Measurements from ENCODE around the gene GRAMD4. TPM values are rescaled to one million over a fixed set of nuclear protein-coding genes. Genes with fewer than 3 reads are reported as not detected.
"Not testable (repeated sequence)": the region's sequence is repeated elsewhere in the genome, so short reads cannot be mapped to it uniquely, and the experiment has no call there.

Gene GRAMD4
- total RNA-seq, 1 donor from 2014 or later = 51.5 TPM

DNA sequence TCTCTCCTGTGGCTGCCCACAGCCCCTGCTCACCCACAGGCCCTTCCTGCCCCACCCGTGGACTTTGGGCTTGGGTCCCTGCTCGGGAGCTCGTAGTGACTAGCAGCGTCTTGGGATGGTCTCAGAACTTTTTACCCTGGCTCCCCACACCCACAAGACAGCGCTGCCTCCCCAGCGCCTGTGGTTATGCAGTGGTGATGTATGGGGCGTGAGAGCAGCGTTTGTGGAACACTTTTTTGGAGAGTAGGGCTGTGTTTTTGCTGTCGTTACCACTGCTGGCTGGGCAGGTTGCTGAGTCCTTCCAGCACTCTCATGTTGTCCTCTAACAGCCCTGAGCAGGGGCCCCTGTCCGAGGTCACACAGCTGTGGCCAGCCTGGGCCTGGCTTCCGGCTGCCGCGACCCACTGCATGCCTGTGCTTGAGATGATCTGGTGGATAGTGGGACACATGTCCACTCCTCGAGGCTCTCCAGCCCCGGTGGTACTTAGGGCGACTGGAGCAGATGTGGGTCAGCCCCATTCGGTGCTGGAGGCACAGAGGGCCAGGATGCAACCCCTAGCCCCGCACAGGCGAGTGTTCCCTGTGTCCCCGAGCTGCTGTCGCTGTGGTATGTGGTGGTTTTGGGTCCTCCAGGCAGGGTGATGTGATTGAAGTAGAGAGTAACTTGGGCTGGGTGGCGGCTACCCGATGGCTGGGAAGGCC, 7.1 kb upstream of the GRAMD4 start:
- DNase-seq (ENCODE audit: low spot score) (no peak), ATAC-seq (peak; percentile 63)
- intact Hi-C loops (cut with DNase I) = no loop called here

- DNase-seq (ENCODE audit: low spot score) = no peak
- ATAC-seq = peak; percentile 58
- intact Hi-C loops (cut with DNase I) = no loop called here
Measured at GRCh38 chr22:46613606-46614021, 6.6 kb upstream of the GRAMD4 start.

- intact Hi-C loops (cut with DNase I) = no loop called here
- no peak for DNase-seq (ENCODE audit: low spot score)
- ATAC-seq = no peak
Measured at GRCh38 chr22:46614025-46614931, 5.9 kb upstream of the GRAMD4 start.

- no peak for ATAC-seq
- no peak for DNase-seq (ENCODE audit: low spot score)
- intact Hi-C loops (cut with DNase I) = no loop called here
Measured at GRCh38 chr22:46617207-46617985, 2.8 kb upstream of the GRAMD4 start.

- ATAC-seq = no peak
Measured at GRCh38 chr22:46617986-46618647, 2.1 kb upstream of the GRAMD4 start.

DNA sequence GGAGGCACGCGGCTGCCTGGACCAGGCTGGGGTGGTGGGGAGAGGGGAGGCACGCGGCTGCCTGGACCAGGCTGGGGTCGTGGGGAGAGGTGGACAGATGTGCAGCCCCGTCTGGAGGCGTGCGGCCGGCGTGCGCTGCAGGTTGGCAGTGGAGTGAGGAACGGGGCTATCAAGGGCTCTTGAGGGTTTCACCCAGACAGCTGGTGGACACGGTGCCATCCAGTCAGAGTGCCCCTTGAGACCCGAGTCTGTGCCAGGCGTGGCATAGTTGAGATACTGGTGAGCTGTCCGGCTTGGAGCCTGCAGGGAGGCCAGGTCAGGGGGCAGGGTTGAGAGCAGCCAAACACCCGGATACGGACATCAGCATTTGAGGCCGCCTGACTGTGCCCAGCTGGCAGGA, 1.5 kb upstream of the GRAMD4 start:
- intact Hi-C loops (cut with DNase I) = no loop called here
- no peak for DNase-seq (ENCODE audit: low spot score)
- ATAC-seq = peak; percentile 8

More at GRCh38 chr22:46617986-46618647, 2.1 kb upstream of the GRAMD4 start:
- no peak for DNase-seq (ENCODE audit: low spot score)
- intact Hi-C loops (cut with DNase I) = no loop called here

- intact Hi-C loops (cut with DNase I) = no loop called here
- ATAC-seq (peak; percentile 55), DNase-seq (ENCODE audit: low spot score) (no peak)
Measured at GRCh38 chr22:46619240-46619829, 851 bp upstream of the GRAMD4 start.

DNA sequence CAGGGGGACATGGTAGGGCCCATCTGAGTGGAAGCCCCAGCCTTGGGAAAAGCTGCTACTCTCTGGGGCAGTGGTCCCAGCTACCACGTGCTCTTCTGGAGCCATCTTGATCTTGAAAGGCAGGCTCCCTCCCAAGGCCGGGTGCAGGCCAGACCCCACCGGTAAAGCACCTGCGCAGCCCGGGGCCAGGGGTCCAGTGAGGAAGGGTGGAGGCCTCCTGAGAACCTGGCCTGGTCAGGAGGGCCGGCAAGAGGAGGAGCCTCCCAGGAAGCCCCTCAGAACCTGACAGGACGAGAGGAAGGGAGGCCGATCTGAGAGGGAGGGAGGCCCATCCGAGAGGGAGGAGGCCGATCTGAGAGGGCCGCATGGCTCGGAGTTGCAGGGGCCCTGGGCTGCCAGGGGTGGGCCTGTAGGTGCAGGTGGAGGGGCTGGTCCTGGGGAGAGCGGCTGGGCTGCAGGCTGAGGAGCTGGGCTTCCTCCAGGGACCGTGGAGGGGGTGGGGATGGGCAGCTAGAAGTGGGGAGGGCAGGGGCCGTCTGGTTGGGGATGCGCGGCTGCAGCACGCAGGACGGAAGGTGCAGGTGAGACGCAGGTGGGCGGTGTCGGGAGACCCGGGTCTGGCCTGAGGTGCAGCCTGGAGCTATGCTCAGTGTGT, 529 bp downstream of the GRAMD4 start:
- ATAC-seq = no peak
- intact Hi-C loops (cut with DNase I) = no loop called here
- no peak for DNase-seq (ENCODE audit: low spot score)

GRCh38 chr22:46621243-46621930, 1.2 kb downstream of the GRAMD4 start:
- DNase-seq (ENCODE audit: low spot score); intact Hi-C loops (cut with DNase I); ATAC-seq: not testable (repeated sequence)

DNA sequence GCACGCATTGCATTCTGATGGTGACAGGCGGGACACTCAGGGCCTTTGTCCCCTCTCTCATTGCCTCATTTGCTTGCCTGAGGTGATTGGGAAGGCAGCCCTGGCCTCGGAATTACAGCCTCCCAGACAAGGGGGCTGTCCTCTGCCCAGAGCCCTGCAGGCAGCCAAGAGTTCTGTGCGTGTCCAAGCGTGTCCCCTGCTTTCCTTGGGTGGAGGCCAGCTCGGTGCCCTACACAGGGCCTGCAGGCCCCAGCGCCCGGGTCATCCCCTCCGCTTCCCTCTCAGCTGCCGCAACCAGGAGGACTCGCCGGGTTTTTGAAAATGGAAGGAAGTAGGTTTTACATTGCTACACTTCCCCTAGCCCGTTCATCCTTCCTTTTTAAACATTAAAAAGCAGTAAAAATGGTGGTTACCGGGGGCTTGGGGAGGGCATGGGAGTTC, 1.9 kb downstream of the GRAMD4 start:
- no peak for ATAC-seq
- DNase-seq (ENCODE audit: low spot score) = no peak
- intact Hi-C loops (cut with DNase I) = no loop called here

DNA sequence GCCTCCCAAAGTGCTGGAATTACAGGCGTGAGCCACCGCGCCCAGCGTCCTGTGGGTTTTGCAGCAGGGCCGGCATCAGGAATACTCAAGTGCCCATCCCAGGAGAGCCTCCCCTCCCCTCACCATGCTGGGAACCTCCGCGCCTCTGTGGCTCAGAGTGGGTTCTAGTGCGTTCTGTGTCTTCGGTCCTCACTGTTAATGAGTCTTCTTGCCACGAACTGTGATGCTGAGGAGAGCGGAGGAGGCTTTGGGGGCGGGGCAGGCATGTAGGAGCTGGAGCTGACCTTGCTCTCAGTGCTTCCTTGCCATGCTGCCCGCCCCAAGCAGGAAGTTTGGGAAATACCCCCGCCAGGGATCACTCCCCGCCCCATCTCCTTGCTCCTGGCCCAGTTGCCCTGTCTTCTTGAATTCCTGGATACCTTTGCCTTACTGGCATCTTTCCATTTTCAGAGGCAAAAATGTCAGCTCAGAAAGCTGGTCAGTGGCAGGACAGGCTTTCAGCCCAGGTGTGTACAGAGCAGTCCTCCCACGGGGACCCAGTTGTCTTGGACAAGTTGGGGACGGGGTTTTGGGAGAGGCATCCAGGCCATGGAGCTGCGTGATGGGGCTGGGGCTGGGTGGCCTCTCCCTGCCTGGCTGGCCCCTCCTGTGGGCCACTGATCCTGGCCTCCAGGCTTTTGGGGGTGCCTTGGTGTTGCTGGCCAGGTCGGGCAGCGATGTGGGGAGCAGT, 5.1 kb downstream of the GRAMD4 start:
- no peak for DNase-seq (ENCODE audit: low spot score)
- intact Hi-C loops (cut with DNase I) = no loop called here
- ATAC-seq = no peak

- intact Hi-C loops (cut with DNase I) = no loop called here
- no peak for DNase-seq (ENCODE audit: low spot score)
Measured at GRCh38 chr22:46625843-46626349, 5.7 kb downstream of the GRAMD4 start.

DNA sequence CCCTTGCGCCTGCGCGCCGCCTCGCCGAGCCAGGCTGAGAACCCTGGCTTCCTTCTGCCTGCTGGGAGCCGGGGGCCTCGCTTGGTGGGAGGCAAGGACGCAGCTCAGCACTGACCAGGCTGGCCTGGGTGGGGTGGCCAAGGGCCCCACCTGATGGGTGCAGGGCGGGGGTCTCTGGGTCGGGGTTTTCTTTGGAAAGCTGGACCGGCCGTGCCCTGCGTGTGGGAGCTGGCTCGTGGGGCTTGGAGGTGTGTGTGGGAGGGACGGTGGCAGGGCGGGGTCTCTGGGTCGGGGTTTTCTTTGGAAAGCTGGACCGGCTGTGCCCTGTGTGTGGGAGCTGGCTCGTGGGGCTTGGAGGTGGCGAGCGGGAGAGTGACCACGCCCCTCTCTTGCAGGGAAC, 6.2 kb downstream of the GRAMD4 start:
- no peak for DNase-seq (ENCODE audit: low spot score)
- intact Hi-C loops (cut with DNase I) = no loop called here
- ATAC-seq = no peak

More at GRCh38 chr22:46625843-46626349, 5.7 kb downstream of the GRAMD4 start:
- ATAC-seq = no peak

DNA sequence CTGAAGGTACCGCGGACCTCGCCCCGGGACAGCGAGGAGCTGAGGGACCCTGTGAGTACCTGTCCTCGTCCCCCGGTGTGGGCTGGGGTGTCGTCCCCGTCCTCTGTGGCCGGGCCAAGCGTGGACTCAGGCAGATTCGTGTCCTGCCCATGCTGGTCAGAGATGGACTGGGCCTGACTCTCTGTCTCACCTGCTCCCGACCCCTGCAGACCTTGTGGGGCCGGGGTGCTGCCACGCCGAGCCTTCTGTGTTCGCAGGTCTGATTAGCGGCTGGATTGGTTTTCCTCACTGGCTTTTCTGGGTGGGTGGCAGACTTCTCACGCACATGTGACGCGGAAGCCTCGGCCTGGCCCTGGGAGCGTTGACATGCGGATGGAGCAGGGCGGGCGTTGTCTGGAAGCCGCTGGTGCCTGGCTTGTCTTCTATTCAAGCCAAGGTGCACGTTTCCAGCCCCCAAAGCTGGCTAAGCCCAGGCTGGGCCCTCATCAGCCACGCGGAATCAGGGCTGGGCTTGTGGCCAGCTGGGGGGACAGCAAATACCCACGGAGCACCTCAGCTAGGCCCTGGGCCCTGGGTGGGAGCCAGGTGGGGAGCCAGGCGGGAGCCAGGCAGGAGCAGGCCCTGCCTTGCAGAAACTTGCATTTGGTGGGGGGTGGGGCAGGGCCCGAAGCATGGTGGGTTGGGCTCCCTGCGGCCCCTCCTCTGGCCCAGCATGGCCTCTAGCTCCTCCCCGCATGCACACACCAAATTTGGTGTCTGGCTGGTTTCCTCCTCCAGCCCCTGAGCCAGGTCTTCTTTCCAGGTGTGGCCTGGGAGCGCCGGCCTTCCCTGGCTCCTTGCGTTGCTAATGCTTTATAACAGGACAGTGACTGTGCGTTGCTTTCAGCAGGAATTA, 7.0 kb downstream of the GRAMD4 start:
- intact Hi-C loops (cut with DNase I) = no loop called here
- no peak for DNase-seq (ENCODE audit: low spot score)
- ATAC-seq = no peak

- DNase-seq (ENCODE audit: low spot score) = no peak
- no peak for ATAC-seq
- intact Hi-C loops (cut with DNase I) = no loop called here
Measured at GRCh38 chr22:46627806-46628482, 7.8 kb downstream of the GRAMD4 start.
